HK-2 (cell line): ENCODE data around the gene IL17RC.
"Not testable (repeated sequence)": the region's sequence is repeated elsewhere in the genome, so short reads cannot be mapped to it uniquely, and the experiment has no call there.

Experiments
- DNase-seq: peaks from one replicate; pipeline ENCODE4 v3.0.0-alpha.2; 2018; ENCODE audit not compliant: unreplicated experiment

The IL17RC gene

DNA sequence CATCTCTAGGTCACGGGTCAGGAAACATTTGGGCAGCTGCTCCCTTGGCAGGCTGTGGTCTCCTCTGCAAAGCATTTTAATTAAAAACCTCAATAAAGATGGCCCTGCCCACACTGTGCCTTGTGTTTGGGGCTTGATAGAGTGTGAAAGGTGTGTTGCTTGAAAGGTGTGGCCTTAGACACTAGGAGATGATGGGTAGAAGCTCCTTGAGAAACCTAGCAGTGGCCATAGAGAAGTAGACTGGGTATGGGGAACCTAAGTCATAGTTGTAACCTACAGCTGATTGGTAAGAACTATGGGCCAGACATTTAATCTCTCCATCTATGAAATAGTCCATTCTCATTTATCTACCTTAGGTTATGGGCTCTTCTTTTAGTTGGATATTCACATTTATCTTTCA is 23.2 kb upstream of the IL17RC start:
- DNase-seq = no peak

DNA sequence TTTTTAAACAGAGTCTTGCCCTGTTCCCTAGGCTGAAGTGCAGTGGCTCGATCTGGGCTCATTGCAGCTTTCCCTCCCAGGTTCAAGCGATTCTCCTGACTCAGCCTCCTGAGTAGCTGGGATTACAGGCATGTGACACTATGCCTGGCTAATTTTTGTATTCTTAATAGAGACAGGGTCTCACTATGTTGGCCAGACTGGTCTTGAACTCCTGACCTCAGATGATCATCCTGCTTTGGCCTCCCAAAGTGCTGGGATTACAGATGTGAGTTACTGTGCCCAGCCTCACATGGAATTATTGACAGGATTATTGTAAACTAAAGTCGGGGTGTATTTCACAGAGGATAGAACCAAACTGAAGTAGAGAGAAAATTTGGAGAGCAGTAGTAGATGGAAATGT is 21.2 kb upstream of the IL17RC start:
- DNase-seq = not testable (repeated sequence)

DNA sequence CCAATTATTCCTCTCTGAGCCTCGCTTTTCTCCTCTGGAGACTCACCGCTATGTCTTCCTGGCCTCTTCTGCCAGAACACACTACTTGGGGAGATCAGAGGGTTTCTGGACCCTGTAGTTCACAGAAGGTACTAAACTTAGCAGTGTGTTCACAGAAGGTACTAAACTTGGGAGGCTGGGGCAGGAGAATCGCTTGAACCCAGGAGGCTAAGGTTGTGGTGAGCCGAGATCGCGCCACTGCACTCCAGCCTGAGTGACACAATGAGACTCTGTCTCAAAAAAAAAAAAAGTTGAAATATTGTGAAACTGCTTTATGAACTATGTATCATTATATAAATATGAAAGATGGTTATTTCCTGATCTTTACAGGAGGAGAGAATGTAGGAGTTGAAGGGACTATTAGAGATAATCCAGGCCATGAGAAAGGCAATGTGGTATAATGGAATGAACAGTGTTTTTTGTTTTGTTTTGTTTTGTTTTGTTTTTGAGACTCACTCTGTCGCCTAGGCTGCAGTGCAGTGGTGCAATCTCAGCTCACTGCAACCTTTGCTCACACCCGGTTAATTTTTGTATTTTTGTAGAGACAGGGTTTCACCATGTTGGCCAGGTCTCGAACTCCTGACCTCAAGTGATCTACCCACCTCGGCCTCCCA is 20.0 kb upstream of the IL17RC start:
- DNase-seq = not testable (repeated sequence)

DNA sequence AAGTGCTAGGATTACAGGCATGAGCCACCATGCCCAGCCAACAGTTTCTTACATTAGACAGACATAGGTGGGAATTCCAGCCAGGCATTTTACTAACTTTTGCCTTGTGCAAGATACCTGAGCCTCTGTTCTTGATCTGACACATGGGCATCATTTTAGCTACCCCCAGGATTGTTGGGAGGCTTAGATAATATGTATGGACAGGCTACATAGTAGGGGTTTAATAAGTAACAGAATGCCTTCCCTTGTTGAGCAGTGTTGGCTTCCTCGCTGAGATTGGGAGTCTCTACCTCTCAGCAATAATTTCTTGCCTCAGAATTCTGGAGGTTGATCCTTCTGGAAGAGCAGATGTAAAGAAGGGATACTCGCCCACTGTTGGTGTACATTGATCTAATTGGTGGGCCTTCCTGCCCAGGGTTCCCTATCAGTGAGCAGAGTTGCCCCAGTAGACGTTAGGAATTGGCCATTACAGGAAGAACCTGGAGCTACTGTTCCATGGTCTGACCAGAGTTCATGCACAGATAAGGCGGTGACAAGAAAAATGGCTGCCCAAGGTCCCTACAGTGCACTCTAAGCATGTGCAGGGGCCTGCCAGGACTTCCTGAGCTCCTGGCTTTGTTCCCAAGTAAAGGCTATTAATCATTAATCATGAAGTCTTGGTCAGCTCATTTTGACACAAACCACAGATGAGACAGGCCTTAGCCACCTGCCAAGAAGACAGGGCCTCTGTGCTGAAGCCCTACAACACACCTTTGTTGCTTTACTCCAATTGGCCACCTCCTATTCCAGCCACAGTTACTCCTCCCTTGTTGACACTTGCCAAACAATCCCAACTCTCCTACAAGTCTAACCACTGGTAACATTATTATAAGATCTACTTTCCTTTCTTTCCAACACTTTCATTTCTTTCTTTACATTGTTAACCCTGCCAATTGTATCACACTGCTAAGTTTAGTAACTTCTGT is 19.2 kb upstream of the IL17RC start:
- DNase-seq = peak; percentile 56

DNA sequence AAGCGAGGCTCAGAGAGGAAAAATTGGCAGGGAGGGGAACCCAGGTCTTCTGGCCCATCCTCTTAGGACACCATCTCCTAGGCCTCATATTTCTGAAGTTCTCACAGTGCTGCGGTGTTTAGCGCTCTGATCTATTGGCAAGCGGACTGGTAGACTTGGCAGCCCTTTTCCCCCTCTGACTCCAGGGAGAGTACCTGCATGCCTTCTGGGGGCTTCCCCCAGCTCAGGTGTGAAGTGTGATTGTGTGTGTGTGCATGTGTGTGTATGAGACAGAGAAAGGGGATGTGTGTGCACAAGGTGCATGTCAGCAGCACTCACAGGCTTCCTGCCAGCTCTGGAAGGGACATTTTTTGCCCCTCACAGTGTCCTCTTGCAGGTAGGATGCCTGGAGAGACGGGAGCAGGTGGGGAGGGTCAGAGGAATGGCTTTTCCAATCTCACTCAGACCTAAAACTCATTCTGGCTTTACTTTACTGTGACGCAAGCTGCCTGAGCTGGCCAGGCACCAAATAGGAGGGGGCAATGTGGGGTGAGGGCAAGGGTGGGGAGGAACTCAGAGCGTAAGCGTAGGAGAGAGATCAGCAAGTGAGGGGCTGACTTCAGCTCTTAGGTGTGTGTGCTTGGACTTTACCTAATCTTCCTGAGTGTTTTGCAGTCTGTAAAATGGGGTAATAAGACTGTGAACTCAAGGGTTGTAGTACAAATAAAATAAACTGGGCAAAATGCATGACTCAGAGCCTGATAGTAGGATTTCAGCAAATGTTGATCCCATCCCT is 18.2 kb upstream of the IL17RC start:
- DNase-seq = no peak

DNA sequence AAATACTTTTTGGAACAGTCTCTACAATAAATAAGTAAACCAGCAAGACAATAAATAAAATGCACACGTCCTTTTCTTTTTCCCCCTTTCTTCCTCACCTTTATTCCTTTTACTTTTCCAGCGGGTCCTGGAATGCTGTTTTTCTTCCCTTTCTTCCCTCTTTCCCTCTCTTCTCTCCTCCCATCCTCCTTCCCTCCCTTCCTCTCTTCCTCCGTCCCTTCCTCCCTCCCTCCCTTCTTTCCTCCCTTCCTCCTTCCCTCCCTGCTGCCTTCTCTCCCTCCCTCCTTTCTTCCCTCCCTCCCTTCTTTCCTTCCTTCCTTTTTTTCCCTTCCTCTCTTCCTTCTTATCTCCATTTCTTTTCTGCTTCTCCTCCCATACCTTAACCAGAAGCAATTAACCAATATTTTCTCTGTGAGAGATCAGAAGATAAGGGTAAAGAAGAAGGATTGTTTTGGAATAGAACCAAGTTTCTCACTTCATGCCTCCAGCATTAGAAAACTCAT is 17.6 kb upstream of the IL17RC start:
- DNase-seq = no peak

DNA sequence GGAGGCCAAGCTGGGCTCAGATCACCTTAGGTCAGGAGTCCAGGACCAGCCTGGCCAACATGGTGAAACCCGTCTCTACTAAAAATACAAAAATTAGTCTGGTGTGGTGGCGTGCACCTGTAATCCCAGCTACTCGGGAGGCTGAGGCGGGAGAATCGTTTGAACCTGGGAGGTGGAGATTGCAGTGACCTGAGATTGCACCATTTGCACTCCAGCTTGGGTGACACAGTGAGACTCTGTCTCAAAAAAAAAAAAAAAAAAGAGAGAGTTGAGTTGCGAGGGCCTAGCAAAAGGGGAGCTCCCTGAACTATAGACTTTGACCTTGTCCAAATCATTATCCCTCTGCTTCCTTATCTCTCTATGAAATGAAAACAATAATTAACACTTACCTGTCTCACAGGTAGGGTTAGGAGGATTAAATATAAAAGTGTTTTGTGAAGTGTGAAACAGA is 15.9 kb upstream of the IL17RC start:
- DNase-seq = not testable (repeated sequence)

DNA sequence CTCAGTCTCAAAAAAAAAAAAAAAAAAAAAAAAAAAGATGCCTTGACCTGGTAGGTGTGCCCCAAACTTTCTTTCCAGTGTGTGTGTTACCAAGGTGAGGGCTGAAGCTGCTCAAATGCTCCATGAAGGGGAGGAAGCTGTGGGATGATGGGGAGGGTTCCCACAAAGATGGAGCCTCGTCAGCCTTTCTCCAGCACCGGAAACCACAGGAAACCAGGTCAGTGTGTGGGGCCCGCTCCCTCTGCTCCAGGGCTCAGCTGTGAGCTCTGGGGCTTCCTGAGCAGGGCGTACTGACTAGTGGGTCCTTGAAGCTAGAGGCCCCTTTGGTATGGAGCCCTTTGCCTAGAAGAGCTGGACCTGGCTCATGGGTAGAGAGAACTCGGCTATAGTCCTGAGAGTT is 14.9 kb upstream of the IL17RC start:
- DNase-seq = no peak

DNA sequence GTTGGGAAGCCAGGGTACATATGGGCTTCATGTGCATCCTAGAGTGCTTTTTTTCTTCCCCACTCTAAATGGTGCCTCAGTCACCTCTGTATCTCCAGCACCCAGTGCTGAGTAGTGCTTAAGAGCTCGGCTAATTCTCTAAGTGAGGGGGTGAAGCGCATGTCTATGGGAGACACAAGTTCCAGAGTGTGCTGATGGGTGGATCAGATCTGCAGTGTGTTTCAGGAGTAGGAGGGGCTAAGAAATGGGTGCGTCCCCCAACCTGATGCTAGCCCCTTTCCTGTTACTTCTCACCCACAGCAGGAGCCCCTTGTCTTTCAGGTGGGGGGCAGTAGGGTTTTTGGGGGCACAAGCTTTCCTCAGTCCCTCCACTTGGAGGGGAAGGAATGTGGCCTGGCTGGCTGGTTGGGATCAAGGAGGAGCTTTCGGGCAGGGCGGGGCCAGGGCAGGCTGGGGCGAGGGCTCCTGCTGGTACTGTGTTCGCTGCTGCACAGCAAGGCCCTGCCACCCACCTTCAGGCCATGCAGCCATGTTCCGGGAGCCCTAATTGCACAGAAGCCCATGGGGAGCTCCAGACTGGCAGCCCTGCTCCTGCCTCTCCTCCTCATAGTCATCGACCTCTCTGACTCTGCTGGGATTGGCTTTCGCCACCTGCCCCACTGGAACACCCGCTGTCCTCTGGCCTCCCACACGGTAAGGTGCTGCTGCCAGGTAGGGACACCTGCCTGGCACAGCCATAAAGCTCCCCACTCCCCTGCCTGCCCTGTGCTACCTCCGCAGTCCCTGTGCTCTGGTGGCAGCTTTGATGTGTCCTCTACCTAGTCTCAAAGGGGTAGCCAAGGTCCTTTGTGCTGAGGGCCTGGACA is 14.3 kb upstream of the IL17RC start, which contains the start of gene IL17RE:
IL17RE (plus strand) TSS at position 477 of the 866 bp plus-strand sequence; CDS start at position 562, 85 bp downstream.
- DNase-seq = no peak

DNA sequence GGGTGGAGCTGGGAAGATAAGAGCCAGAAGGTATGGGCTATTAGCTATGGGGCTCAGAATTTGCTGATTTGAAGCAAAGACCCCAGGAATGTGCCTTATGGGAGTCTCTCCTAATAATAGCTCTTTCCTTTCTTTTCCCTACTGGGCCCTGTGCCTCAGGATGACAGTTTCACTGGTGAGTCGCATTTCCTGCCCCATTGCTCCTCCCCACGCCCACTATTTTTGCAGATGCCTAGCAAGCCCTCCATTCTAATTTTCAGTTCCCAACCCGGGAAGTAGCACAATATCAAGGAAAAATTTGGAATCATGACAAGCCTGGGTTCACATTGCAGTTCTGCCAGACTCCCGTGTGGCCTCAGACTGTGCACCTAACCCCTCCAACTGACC is 13.7 kb upstream of the IL17RC start:
- no peak for DNase-seq

DNA sequence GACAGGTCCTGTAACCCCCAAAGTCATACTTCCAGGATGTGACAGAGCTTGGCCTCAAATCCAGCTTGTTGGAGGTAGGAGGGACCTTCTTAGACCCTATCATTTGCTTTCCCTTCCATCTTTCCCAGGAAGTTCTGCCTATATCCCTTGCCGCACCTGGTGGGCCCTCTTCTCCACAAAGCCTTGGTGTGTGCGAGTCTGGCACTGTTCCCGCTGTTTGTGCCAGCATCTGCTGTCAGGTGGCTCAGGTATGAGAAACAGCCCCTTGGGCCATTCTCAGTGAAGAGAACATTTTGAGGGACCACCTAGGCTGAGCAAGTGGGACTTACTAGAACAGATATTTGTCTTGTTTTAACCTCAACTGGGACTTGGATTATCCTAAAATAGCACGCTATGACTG is 13.0 kb upstream of the IL17RC start:
- DNase-seq = no peak

DNA sequence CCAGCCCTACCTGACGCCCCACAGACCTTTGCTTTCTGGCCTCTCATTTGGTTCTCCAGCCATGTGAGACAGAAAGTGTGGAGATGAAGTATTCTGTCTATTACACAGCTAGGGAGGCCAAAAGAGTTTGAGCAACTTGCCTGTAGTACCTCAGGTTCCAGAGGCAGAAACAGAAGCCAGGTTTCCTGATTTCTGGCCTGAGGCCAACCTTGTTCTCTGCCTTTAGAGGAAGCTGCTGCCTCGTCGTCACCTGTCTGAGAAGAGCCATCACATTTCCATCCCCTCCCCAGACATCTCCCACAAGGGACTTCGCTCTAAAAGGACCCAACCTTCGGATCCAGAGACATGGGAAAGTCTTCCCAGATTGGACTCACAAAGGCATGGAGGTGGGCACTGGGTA is 10.4 kb upstream of the IL17RC start:
- DNase-seq = no peak

DNA sequence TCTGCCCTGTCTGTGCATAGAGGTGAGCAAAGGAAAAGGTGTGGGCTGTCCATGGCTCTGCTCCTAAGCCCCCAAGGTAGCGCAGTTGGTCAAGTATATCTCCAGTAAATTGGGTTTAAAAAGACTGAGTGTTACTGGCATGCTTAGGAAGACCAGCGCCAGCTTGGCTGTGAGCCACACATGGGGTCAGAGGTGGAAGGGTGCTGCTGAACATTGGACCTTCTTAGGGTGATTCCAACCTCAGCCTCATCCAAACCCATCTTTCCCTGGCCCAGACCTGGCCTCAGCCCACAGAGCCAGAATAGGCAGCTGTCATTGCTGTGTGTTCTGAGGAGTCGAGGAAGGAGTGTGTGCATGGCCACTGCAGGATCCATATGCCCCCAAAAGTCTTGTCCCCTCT is 8.6 kb upstream of the IL17RC start:
- no peak for DNase-seq

DNA sequence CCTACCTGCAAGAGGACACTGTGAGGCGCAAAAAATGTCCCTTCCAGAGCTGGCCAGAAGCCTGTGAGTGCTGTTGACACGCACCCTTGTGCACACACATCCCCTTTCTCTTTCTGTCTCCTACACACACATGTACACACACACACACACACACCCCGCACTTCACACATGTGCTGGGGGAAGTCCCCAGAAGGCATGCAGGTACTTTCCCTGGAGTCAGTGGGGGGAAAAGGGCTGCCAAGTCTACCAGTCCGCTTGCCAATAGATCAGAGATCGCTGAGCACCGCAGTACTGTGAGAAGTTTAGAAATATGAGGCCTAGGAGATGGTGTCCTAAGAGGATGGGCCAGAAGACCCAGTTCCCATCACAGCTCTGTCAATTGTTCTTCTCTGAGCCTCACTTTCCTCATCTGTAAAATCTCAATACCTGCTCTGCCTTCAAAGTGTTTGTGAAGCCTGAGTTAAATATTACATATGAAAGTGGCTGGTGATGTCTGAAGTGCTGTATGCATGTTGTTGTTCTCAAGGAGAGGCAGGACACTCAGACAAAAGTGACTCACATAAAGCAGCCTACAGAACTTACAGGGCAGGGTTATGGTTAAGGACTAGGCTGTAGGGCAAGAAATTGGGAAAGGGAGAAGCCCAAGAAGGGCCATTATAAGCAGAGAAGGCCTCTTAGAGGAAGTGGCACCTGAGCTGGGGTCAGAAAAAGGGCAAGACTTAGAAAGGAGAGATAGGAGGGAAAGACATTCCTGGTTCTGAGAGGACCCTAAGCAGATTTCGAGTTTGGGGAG is 7.5 kb upstream of the IL17RC start:
- DNase-seq = no peak

DNA sequence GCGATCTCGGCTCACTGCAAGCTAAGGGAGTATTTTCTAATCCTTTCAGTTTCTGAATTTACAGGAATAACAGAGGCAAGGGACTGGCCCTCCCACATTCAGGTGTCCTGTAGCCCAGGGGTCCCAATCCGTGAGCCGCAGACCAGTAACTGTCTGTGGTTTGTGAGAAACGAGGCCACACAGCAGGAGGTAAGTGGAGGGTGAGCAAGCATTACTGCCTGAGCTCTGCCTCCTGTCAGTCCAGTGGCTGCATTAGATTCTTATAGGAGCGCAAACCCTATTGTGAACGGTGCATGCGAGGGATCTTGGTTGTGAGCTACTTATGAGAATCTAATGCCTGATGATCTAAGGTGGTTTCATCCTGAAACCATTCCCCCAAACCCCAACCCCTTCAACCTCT is 5.0 kb upstream of the IL17RC start:
- no peak for DNase-seq

DNA sequence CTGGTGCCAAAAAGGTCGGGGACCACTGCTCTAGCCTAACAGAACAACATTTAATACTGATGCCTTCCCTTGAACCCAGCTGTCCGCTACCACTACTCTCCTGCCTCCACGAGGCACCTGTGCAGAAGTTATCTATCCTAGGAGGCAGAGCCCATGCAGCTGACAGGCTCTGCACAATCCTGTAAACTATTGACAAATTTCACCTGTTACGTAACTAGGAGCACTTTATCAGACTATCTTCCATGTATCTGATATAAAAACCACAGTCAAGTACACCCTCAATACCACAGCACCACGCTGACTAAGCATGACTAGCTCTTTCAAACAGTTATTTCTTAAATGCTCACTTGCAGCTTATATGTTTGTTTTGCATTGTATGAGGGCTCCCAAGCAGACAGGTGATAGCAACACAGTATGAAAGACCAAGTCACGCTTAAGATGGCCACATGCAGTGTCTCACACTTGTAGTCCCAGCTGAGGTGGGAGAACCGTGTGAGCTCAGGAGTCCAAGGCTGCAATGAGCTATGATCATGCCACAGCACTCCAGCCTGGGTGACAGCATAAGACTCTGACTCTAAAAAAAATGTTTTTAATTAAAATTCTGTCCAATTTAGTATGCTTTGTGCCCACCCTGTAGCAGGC is 4.5 kb upstream of the IL17RC start:
- DNase-seq = no peak

DNA sequence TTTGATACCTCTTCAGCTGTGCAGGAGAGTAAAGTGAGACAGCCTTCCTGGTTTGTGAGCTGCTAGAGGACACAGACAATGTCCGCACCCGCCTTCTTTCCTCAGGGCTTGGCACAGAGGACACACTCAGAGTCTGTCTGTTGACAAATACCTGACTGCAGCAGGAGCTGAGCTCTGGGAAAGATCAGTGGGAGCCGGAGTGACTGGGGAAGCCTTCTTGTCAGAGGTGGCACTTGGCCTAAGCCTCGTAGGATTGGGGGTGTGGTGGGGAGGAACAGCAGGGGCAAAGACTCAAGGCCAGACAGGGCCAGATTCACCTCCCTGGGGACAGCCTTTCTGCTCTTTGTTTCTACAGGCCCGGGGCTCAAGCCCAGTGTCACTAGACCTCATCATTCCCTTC is 3.3 kb upstream of the IL17RC start:
- DNase-seq = no peak

DNA sequence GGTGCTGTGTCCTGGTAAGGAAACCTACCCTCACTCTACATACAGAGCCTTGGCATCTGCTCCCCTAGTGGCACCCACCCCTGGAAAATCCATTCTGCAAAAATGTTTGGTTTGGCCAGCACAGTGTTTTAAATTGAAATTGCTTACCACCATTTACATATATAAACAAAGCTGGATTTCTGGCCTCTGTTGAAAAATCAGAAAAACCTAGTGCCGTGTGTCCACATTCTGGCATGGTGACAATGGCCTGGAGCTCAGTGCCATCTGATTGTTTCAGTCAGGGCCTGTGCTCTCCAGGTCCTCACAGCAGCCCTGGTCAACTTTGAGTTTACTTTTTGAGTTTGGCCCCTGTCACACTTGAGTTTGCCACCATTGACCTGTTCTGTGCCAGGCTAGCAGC is 2.9 kb upstream of the IL17RC start:
- no peak for DNase-seq

DNA sequence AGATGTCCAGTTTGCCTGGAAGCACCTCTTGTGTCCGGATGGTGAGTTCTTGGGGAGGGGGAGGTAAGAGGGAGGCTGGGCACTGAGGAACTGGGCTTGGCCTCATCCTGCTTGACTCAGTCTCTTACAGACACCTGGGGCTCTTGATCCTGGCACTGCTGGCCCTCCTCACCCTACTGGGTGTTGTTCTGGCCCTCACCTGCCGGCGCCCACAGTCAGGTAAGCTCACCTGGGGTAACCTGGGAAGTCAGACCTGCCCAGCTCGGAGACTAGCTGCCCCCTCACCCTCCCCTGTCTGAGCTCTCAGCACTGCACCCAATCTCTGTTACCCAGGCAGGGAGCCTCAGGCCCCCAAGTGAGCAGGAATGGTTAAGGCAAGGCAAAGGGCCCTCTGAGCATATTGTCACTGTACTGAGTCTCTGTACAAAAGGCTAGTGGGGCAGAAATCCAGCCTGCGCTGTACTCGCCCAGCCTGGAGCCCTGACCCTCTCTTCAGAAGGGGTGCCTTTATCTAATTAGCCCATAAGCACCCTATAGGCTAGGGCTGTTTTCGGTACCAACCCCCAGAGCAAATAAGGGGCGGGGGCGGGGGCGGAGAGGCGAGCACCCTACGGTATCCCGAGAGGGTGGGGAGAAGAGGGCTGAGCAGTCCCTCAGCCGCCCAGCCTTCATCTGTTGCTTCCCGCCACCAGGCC is 2.2 kb upstream of the IL17RC start:
- no peak for DNase-seq
